MCF 10A (cell line): ENCODE data around the gene PRDM10. TPM values are rescaled to one million over a fixed set of nuclear protein-coding genes. Genes with fewer than 3 reads are reported as not detected.
"Not testable (repeated sequence)": the region's sequence is repeated elsewhere in the genome, so short reads cannot be mapped to it uniquely, and the experiment has no call there.

Source experiments
- BruUV-seq: library from RNA; stranded (reverse); fragments of 400-500 nt; replicated peaks from 2 replicates; lab custom pipeline; 2021; lab: Mats Ljungman, UMichigan
- CTCF ChIA-PET: fragments of 300-600 bp; sonication (Branson Sonifier 250); formaldehyde crosslinking; extraction: SDS; loops from one replicate; lab custom pipeline; 2021; ENCODE audit warnings: antibody characterized with exemption, inconsistent platforms; lab: Yijun Ruan, JAX
- POLR2A ChIA-PET: fragments of 300-600, 350-650 bp; sonication (Branson Sonifier 250); formaldehyde crosslinking; extraction: SDS; loops from one replicate; lab custom pipeline; 2020; ENCODE audit warnings: antibody characterized with exemption, inconsistent platforms; lab: Yijun Ruan, JAX
- DNase-seq: peaks from one replicate; pipeline ENCODE4 v3.0.0-alpha.2; 2018; ENCODE audit not compliant: unreplicated experiment
- H3K27ac Mint-ChIP-seq: one replicate; pipeline ENCODE4 v1.8.0; 2022; ENCODE audit warnings: mild to moderate bottlenecking, low read depth, mixed read lengths; ENCODE audit not compliant: unreplicated experiment
- H3K27me3 Mint-ChIP-seq: one replicate; pipeline ENCODE4 v1.8.0; 2022; ENCODE audit warnings: mixed read lengths; ENCODE audit not compliant: insufficient read depth, unreplicated experiment
- H3K36me3 Mint-ChIP-seq: one replicate; pipeline ENCODE4 v1.8.0; 2022; ENCODE audit warnings: mild to moderate bottlenecking, moderate library complexity, mixed read lengths; ENCODE audit not compliant: insufficient read depth, unreplicated experiment
- H3K4me1 Mint-ChIP-seq: one replicate; pipeline ENCODE4 v1.8.0; 2022; ENCODE audit warnings: mixed read lengths; ENCODE audit not compliant: insufficient read depth, unreplicated experiment
- H3K4me3 Mint-ChIP-seq: one replicate; pipeline ENCODE4 v1.8.0; 2022; ENCODE audit warnings: mild to moderate bottlenecking, moderate library complexity, mixed read lengths; ENCODE audit not compliant: unreplicated experiment
- H3K9me3 Mint-ChIP-seq: one replicate; pipeline ENCODE4 v1.8.0; 2022; ENCODE audit warnings: mixed read lengths; ENCODE audit not compliant: unreplicated experiment
- CTCF ChIP-seq: fragments of 200-600 bp; IDR thresholded peaks from one replicate; pipeline ENCODE4 v1.8.0; 2022; ENCODE audit warnings: antibody characterized with exemption, mild to moderate bottlenecking; ENCODE audit not compliant: unreplicated experiment
- intact Hi-C: fragments of 100-400 bp; cut with micrococcal nuclease; formaldehyde crosslinking; loops from 2 replicates; pipeline ENCODE4 v1.14.1; 2022
- total RNA-seq: library from RNA; stranded (reverse); gene quantifications from 2 replicates; pipeline ENCODE4 v1.2.3, GENCODE V29; 2022

PRDM10 gene
- total RNA-seq, 1 experiment from 2014 or later: 5.1 TPM

DNA sequence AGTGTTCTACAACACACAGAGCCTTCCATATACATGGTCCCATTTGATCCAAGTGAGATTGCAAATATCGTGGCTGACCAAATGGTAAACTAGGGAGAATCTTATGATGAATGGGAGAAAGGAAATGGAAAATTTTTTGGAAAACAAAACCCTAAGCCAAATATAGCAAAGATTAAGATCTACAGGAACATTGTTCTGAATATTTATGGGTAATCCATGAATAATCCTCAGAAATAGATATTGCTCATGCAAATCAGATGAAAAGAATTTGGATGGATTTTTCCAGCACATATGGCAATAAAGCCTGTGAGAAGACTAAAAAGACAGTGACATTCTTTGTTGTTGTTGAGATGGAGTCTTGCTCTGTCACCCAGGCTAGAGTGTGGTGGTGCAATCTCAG, 21.7 kb upstream of the PRDM10 start:
- Mint-ChIP-seq H3K36me3 (no peaks in the 10 kb centered on the region), H3K27me3 (no peaks in the 10 kb centered on the region), H3K27ac (no peak overlapping the region), H3K9me3 (no peaks in the 10 kb centered on the region), H3K4me3 (no peak overlapping the region), H3K4me1 (peaks cover 18% of the 10 kb centered on the region)
- ChIA-PET POLR2A (no interaction called here), CTCF (no interaction called here)
- BruUV-seq: no TSS peak
- TF ChIP-seq CTCF: no peak
- DNase-seq: no peak
- intact Hi-C loops: no loop called here

DNA sequence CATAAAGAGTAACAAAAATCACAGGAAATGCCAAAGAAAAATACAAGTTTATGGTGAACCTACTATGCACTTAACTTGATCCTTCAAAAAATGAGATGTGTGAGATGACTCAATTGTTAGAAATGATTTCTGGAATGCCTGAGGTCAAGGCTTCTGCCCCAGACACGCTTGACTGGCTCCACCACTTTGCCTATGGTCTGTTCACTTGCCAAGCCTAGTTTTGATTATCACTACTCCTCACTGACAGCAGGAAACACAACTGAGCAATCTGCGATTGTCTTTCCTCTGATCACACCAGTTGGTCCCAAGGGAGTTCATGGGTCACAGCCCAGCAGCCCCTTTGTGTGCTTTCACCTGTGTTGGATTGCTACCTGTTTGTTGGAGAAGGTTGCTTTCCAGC, 20.6 kb upstream of the PRDM10 start:
- Mint-ChIP-seq H3K4me3 (no peak overlapping the region), H3K27me3 (no peaks in the 10 kb centered on the region), H3K4me1 (peaks cover 12% of the 10 kb centered on the region), H3K9me3 (no peaks in the 10 kb centered on the region), H3K27ac (peak overlapping the region; percentile 63), H3K36me3 (no peaks in the 10 kb centered on the region)
- TF ChIP-seq CTCF: no peak
- peak; percentile 60 for DNase-seq
- ChIA-PET POLR2A (interaction anchor here (0.8 kb wide), 1 partner anchor 9 kb away, joined by 4 read pairs; no protein-coding TSS in a partner anchor), CTCF (no interaction called here)
- BruUV-seq: no TSS peak
- intact Hi-C loops: no loop called here

DNA sequence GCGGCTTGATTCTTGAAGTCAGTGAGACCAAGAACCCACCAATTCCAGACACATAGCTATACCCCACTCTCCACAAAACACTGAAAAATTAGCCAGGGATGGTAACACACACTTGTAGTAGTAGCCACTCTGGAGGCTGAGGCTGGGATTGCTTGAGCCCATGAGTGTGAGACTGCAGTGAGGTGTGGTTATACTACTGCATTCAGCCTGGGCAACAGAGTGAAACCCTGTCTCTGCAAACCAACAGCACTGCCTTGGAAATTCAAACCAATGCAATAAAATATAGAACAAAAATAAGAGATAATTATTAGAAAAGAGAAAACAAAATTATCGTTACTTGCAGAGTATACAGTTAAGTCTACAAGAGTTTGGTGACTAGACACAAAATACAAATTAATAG, 20.2 kb upstream of the PRDM10 start:
- intact Hi-C loops: no loop called here
- Mint-ChIP-seq H3K4me3 (no peak overlapping the region), H3K27ac (no peak overlapping the region), H3K9me3 (no peaks in the 10 kb centered on the region), H3K36me3 (no peaks in the 10 kb centered on the region), H3K27me3 (no peaks in the 10 kb centered on the region), H3K4me1 (peaks cover 12% of the 10 kb centered on the region)
- no peak for TF ChIP-seq CTCF
- DNase-seq: no peak
- ChIA-PET CTCF (interaction anchor here (0.5 kb wide), 1 partner anchor 237 kb away, joined by 3 read pairs; no protein-coding TSS in a partner anchor), POLR2A (interaction anchor here (0.8 kb wide), 1 partner anchor 9 kb away, joined by 4 read pairs; no protein-coding TSS in a partner anchor)
- no TSS peak for BruUV-seq

DNA sequence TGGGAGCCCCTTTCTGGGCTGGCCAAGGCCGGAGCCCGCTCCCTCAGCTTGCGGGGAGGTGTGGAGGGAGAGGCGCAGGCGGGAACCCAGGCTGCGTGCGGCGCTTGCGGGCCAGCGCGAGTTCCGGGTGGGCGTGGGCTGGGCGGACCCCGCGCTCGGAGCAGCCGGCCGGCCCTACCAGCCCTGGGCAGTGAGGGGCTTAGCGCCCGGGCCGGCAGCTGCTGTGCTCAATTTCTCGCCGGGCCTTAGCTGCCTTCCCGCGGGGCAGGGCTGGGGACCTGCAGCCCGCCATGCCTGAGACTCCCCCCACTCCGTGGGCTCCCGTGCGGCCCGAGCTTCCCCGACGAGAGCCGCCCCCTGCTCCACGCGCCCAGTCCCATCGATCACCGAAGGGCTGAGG, 19.0 kb upstream of the PRDM10 start:
- DNase-seq, H3K4me3 Mint-ChIP-seq, H3K36me3 Mint-ChIP-seq, H3K9me3 Mint-ChIP-seq, BruUV-seq, H3K27ac Mint-ChIP-seq, POLR2A ChIA-PET, intact Hi-C loops, H3K27me3 Mint-ChIP-seq: not testable (repeated sequence)
- H3K4me1 Mint-ChIP-seq: peaks cover 12% of the 10 kb centered on the region
- CTCF ChIA-PET: interaction anchor here (0.6 kb wide), 1 partner anchor 715 kb away, joined by 4 read pairs; no protein-coding TSS in a partner anchor
